Upper lobe of left lung (tissue), 4 donors: Measurements from ENCODE around the gene FMNL2.

Source experiments
- CTCF ChIP-seq, 6 experiments: fragments of 450-650 bp in 4 of 6; fragments of 200-600 bp in 2 of 6; sonication (generic) in 2 of 6; IDR thresholded peaks; one replicate each; pipeline ENCODE4 v1.5.1; 2016 to 2019; ENCODE audit warnings: antibody characterized with exemption in 6 of 6
- EP300 ChIP-seq, 4 donors: sonication (generic); formaldehyde crosslinking; IDR thresholded peaks; one replicate each; pipeline ENCODE4 v1.5.1; 2017; ENCODE audit warnings: antibody characterized with exemption in 4 of 4, control low read depth in 2 of 4
- POLR2A ChIP-seq, 4 donors: fragments of 450-650 bp; IDR thresholded peaks; one replicate each; pipeline ENCODE4 v1.5.1; 2016 to 2017; ENCODE audit warnings: antibody characterized with exemption in 4 of 4, mild to moderate bottlenecking in 2 of 4

DNA sequence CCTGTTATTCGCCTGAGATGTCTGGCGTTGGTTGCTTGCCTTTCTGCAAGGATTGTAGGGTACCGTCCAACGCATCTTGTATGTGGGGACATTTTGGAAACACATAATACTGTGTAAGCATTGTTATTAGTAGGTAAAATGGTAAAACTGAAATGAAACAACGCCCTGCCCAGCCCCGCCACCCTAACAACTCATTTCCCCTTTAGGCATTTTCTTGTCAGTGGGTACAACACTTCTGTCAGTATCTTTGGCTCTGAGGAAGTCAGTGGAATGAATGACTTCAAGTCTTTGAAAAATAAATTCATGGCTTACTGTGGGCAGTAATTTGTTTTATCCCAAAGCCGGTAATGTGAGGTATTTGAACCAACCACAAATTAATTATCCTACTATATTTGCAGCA is 86.0 kb downstream of the FMNL2 start:
- no peak for TF ChIP-seq CTCF (IDR thresholded peaks at IDR 0.05)
- no peak for TF ChIP-seq EP300 (IDR thresholded peaks at IDR 0.05)
- TF ChIP-seq POLR2A (IDR thresholded peaks at IDR 0.05): no peak
